GM20431 (cell line): ENCODE measurements around the gene CDKL1.
"Not testable (repeated sequence)": the region's sequence is repeated elsewhere in the genome, so short reads cannot be mapped to it uniquely, and the experiment has no call there.

Experiments
- in situ Hi-C: fragments of 300-500 bp; cut with MseI, MboI; formaldehyde crosslinking; loops from one replicate; pipeline ENCODE4 v1.15.0; 2020; ENCODE audit warnings: low sequenced_read_pairs; ENCODE audit not compliant: unreplicated experiment

CDKL1 gene

DNA sequence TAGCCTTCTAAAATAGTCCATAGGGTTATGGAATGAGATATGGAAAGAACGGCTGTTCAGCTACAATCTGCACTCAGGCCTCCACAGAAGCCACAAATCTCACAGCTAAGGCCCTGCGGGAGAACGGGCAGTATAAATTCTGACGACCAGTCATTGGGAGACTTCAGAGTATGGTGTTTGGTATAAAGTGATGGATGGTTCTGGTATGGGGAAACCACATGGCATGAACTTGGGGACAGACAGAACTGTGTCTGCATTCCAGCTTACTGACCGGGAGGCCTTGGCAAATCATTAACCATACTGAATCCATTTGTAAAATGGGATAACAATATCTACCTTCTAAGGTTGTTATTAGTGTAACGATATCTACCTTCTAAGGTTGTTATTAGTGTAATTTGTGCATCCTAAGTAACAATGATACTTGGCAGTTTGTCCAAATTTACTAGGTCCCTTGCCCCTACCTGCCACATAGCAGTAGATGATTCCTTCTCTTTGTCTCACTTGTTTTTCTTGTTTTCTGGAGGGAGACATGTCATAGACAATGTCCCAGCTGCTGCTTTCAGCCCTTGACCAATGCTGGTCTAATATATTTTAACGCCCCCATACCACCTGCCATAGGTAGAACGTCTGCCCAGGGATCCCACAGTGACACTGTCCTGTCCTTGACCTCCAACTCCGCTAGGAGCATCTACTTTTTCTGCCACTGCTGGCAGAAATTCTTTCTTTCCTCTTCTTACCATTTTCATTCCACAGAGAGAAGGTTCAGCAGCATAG is 6.8 kb downstream of the CDKL1 start:
- in situ Hi-C loops: no loop called here

- in situ Hi-C loops: no loop called here
Observed at GRCh38 chr14:50388256-50388931, 8.3 kb downstream of the CDKL1 start.

DNA sequence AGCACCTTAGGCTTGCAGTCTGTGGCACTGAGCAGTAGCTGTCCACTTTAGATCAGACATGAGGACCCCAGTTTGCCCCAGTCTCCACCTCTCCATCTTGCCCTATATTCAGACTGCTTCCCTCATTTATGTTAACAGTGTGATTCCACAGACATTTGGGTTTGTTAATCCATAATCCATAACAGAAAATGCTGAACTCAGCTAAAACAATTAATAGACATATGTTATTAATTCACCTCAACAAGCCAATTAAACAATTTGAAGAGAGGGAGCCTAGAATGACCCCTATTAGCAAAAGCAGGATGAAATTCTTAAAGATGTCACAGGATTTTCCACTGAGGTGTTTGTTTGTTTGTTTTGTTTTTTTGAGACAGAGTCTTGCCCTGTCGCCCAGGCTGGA is 9.1 kb downstream of the CDKL1 start:
- in situ Hi-C loops: no loop called here

- in situ Hi-C loops: no loop called here
Observed at GRCh38 chr14:50383618-50384225, 13.0 kb downstream of the CDKL1 start.

DNA sequence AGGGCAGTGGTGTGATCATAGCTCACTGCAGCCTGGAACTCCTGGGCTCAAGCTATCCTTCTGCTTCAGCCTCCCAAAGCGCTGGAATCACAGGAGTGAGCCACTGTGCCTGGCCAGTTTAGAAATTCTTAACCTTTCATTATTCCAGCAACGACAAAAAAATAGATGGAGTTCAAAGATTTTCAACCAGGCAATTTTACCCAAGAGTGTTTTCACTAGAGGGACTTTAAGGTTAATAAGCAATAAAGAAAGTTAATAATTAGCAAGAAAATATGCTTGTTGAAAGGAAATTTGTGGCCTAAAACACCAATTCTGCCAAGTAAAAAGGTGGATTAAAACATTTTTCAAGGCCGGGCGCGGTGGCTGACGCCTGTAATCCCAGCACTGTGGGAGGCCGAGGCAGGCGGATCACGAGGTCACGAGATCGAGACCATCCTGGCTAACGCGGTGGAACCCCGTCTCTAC is 14.8 kb downstream of the CDKL1 start:
- in situ Hi-C loops: no loop called here

- in situ Hi-C loops: no loop called here
Observed at GRCh38 chr14:50381008-50381407, 15.7 kb downstream of the CDKL1 start.

GRCh38 chr14:50380455-50380854 is 16.2 kb downstream of the CDKL1 start:
- in situ Hi-C loops: no loop called here

DNA sequence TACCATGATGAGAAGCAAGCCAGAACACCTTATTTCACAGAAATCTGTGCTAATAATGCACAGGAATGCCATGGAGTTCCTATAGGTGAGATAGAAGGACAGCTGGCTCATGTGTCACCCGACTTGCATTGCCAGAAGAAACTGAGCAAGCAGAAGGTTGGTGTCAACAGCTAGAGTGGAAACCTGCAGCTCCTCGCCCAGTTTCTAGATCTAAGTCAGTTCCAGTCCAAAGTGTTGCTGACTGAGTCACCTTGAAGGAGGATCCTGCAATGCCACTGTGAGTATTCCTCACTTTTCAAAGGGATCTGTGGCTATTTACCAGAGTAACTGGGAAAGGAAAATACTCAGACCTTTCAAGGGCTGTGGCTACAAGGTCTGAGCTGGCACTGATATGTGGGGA is 17.1 kb downstream of the CDKL1 start:
- in situ Hi-C loops: no loop called here

GRCh38 chr14:50377550-50378085 is 19.1 kb downstream of the CDKL1 start:
- in situ Hi-C loops: no loop called here

DNA sequence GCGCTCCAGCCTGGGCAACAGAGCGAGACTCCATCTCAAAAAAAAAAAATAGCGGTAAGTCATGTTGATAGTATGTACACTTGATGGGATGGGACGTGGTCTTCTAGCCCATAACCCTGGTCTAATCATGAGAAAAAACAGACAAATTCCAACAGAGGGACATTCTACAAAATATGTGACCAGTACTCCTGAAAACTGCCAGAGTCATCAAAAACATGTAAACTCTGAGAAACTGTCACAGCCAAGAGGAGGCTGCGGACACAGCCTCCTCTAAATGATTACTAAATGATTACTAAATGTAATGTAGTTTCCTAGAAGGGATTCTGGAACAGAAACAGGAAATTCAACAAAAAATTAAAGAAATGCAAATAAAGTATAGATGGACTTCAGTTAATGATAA is 20.9 kb downstream of the CDKL1 start:
- in situ Hi-C loops: no loop called here

DNA sequence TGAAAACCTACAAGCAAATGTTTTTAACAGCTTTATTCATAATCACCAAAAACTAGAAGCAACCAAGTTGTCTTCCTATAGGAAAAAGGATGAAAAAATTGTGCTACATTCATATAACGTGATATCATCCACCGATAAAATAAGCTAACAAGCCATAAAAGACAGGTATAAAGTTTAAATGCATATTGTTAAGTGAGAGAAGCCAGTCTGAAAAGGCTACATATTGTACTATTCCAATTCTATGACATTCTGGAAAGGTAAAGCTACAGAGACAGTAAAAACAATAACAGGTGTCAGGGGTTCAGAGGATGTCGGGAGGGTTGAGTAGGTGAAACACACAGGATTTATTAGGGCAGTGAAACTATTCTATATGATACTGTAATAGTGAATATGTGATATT is 22.7 kb downstream of the CDKL1 start:
- in situ Hi-C loops: no loop called here

DNA sequence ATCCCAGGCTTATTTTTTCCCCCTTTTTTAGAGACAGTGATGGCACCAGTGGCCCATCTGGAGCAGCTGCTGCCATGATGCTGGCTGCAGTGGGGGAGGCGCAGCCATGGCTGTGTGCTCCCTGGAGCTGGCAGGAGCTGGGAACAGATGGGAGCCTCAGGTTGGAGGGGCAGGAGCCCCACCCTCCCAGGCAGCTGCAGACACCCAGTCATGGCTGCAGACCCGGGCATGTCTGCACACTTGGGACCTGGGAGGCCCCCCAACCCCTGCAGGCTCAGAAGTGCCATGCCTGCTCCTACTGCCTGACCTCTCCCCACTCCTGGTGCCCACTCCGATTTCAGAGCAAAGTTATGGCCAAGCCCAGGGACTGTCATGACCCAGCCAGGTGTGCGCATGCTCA is 25.1 kb downstream of the CDKL1 start:
- in situ Hi-C loops: no loop called here

GRCh38 chr14:50366589-50366988 is 30.1 kb downstream of the CDKL1 start:
- in situ Hi-C loops: no loop called here

DNA sequence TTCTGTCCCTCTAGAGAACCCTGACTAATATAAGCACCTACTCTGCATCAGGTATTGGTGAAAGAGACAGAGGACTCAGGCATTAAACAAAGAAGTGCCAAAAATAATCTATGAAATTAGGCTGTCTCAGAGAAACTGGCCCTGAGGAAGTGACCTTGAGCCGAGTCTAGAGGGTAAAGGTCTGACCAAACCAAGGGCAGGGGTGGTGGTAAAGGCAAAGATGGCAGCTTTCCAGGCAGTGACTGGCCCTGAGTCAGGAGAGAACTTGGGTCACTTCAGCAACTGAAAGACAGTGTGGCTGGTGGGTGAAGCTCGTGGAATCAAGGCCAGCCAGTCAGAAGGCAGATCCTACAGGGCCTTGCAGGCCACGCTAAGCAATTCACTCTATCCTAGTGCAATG is 30.6 kb downstream of the CDKL1 start:
- in situ Hi-C loops: no loop called here

GRCh38 chr14:50365572-50365971 is 31.1 kb downstream of the CDKL1 start:
- in situ Hi-C loops: not testable (repeated sequence)

GRCh38 chr14:50364792-50365191 is 31.9 kb downstream of the CDKL1 start:
- in situ Hi-C loops: no loop called here

DNA sequence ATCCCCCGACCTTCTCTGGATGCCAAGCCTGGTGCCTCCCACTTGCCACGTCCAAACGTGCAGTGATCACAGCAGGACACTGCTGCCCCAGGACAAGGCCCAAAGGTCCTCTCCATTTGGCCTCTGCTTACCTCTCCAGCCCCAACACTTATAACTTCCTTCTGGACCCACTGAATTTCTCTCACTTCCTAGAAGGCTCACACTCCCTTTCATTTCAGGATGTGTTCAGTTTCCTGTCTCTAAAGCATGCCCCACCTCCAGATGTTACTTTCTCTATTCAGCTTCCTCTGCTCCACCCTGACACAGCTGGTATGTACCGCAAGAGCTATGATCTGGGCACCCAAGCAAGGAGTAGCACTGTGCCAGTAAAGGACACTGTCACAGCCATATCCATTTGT is 33.0 kb downstream of the CDKL1 start:
- in situ Hi-C loops: no loop called here

GRCh38 chr14:50362764-50363713 is 33.6 kb downstream of the CDKL1 start:
- in situ Hi-C loops: no loop called here

GRCh38 chr14:50361473-50362403 is 34.9 kb downstream of the CDKL1 start:
- in situ Hi-C loops: not testable (repeated sequence)
